ENCODE results near the gene CTCFL. TPM values are rescaled to one million over a fixed set of nuclear protein-coding genes. Genes with fewer than 3 reads are reported as not detected.

CTCFL gene
- total and polyA plus RNA-seq, 2 of the 8 experiments (the other 6 are each of a cell fraction or from before 2014, with no cell fraction given) = 0.30 to 0.80 TPM

DNA sequence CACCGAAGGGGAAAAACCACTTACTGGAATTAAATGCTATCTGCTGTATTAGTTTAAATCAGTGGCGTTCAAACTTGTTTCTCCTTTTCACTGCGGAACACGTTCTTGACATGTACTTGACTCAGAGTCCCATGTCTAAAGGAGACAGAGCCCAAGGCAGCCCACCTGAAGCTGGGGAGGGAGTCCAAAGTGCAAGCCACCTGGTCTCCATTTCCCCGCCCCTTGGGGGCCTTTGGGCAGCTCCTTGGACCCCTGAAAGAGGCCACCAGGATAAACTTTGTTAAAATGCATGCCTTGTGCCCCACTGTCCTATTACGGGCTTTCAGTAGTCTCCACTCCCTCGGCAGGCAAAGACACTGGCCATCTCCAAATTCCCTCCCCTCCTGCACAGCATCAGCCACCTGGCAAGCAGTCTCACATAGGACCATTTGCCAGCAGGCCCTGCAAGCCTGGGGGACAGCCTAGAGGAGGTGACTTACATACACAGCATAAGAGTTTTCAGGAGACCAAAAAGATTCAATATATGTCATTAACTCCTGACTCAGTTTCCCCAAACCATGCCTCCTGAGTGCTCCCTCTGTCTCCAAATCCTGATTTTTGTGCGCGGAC lies 42.6 kb upstream of the CTCFL start:
- H2BK20ac ChIP-seq (ENCODE audit: low read length) = no peak overlapping the region
- DNase-seq (ENCODE audit: low read depth in 1 of 2, low spot score in 2 of 2) (no peak), FAIRE-seq (no peak)
- CTCF ChIA-PET (ENCODE audit: partially characterized antibody) = interaction anchor here (0.7 to 4.0 kb wide), 8 partner anchors 8 to 612 kb away, joined by 3 to 22 read pairs (median 4); no protein-coding TSS in a partner anchor
- no peaks in the 10 kb centered on the region for H3K23me2 ChIP-seq (ENCODE audit: low read depth, low read length)
- no peaks in the 10 kb centered on the region for H3K79me1 ChIP-seq (ENCODE audit: low read depth, low read length)
- H3K79me2 ChIP-seq (ENCODE audit: control insufficient read depth in 1 of 2, insufficient read depth in 2 of 2, low read length in 2 of 2) = no peaks in the 10 kb centered on the region
- H3K36me3 ChIP-seq (ENCODE audit: control insufficient read depth in 2 of 4, insufficient read depth in 4 of 4, low read length in 3 of 4) = no peaks in the 10 kb centered on the region
- no peak overlapping the region for H3K56ac ChIP-seq (replicated peaks; ENCODE audit: insufficient read length, low read depth, low read length)
- H2BK120ac ChIP-seq (replicated peaks; ENCODE audit: low read depth, low read length) = no peak overlapping the region
- no peaks in the 10 kb centered on the region for H3K4me1 ChIP-seq (replicated peaks in 1 of 4; ENCODE audit: control insufficient read depth in 3 of 4, insufficient read depth in 4 of 4, low read length in 3 of 4)
- H4K8ac ChIP-seq (ENCODE audit: extremely low read depth, insufficient read depth, low read length) = no peak overlapping the region
- no peak overlapping the region for H3K18ac ChIP-seq (ENCODE audit: extremely low read depth, low read length)
- no peak overlapping the region for H3K14ac ChIP-seq (ENCODE audit: insufficient read length)
- H3K4me2 ChIP-seq (ENCODE audit: insufficient read depth in 1 of 2, low read depth in 2 of 2, low read length in 2 of 2) = no peak overlapping the region
- H2BK12ac ChIP-seq (ENCODE audit: low read depth, low read length) = no peak overlapping the region
- H2AK5ac ChIP-seq (ENCODE audit: low read depth, low read length) = no peak overlapping the region
- H2AFZ ChIP-seq (ENCODE audit: low read length) = no peak overlapping the region
- no peak overlapping the region for H4K5ac ChIP-seq (ENCODE audit: insufficient read length, low read depth, low read length)
- peaks cover 0 to 4% (median 0%) of the 10 kb centered on the region in 4 experiments; a peak in 3 of 7 replicates for H3K27me3 ChIP-seq (replicated peaks in 1 of 4; ENCODE audit: control insufficient read depth in 3 of 4, extremely low read depth in 1 of 4, insufficient read depth in 3 of 4, low read length in 3 of 4)
- H3K27ac ChIP-seq (ENCODE audit: low read depth, low read length) = no peak overlapping the region
- no peak overlapping the region for H3K4me3 ChIP-seq (ENCODE audit: extremely low read depth in 1 of 4, insufficient read depth in 2 of 4, low read depth in 3 of 4, low read length in 4 of 4)
- no peak overlapping the region for H3K4ac ChIP-seq (replicated peaks; ENCODE audit: insufficient read length, low read depth, low read length)
- no peak overlapping the region for H4K91ac ChIP-seq (replicated peaks; ENCODE audit: insufficient read length, low read length)
- H4K20me1 ChIP-seq (replicated peaks in 1 of 2; ENCODE audit: control insufficient read depth in 1 of 2, insufficient read depth in 2 of 2, low read length in 2 of 2) = no peaks in the 10 kb centered on the region
- WGBS, 2 experiments (ENCODE audit: extremely low coverage in 1 of 2, insufficient coverage in 1 of 2, insufficient read length in 1 of 2, insufficient replicate concordance in 2 of 2, low coverage in 1 of 2, low lambda C conversion rate in 2 of 2, missing lambda C conversion rate in 1 of 2) = 90% methylated on average over 9 of the region's 9 CpGs; no CpG with 5 or more reads in 1 of the 2 experiments
- no peak overlapping the region for H3K9ac ChIP-seq (replicated peaks in 1 of 4; ENCODE audit: extremely low read depth in 1 of 4, low read depth in 3 of 4, low read length in 3 of 4)
- H2BK15ac ChIP-seq (ENCODE audit: low read length) = no peak overlapping the region
- POLR2A ChIA-PET (ENCODE audit: partially characterized antibody) = no interaction called here
- no peak overlapping the region for H3K23ac ChIP-seq (ENCODE audit: insufficient read length)
- H3K9me3 ChIP-seq (ENCODE audit: insufficient read depth in 2 of 2, low read depth in 1 of 2, low read length in 1 of 2) = no peaks in the 10 kb centered on the region
- no peak overlapping the region for H2BK5ac ChIP-seq (ENCODE audit: low read depth, low read length)
- TF ChIP-seq CBX8 (IDR thresholded peaks at IDR 0.05; ENCODE audit: borderline replicate concordance, low read depth, low read length) = no peak

Measured in H1 (cell line).